Keratinocyte (primary cell): ENCODE results near the gene ARHGAP6.
"Not testable (repeated sequence)": the region's sequence is repeated elsewhere in the genome, so short reads cannot be mapped to it uniquely, and the experiment has no call there.

Experiments
- EZH2 ChIP-seq: IDR thresholded peaks from one replicate; pipeline ENCODE4 v1.6.1; 2012; ENCODE audit warnings: inconsistent platforms, mild to moderate bottlenecking, low read length, moderate library complexity
- TF ChIP-seq, protein P1 (sequence below), 3 experiments: IDR thresholded peaks in 1 of 3; conservative IDR thresholded peaks in 1 of 3; optimal IDR thresholded peaks in 1 of 3; 2 replicates in 2 of 3; 3 replicates in 1 of 3; pipeline versions ENCODE3 to v1.5.1; 2011; ENCODE audit warnings: low read length in 3 of 3, mild to moderate bottlenecking in 3 of 3, moderate library complexity in 2 of 3, control low read depth in 1 of 3, inconsistent platforms in 1 of 3; ENCODE audit not compliant: insufficient read depth in 2 of 3; ENCODE audit errors: extremely low read depth in 1 of 3

DNA sequence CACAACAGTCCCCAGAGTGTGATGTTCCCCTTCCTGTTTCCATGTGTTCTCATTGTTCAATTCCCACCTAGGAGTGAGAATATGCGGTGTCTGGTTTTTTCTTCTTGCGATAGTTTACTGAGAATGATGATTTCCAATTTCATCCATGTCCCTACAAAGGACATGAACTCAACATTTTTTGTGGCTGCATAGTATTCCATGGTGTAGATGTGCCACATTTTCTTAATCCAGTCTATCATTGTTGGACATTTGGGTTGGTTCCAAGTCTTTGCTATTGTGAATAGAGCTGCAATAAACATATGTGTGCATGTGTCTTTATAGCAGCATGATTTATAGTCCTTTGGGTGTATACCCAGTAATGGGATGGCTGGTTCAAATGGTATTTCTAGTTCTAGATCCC lies 174.3 kb downstream of the ARHGAP6 start:
- TF ChIP-seq, protein P1, sequence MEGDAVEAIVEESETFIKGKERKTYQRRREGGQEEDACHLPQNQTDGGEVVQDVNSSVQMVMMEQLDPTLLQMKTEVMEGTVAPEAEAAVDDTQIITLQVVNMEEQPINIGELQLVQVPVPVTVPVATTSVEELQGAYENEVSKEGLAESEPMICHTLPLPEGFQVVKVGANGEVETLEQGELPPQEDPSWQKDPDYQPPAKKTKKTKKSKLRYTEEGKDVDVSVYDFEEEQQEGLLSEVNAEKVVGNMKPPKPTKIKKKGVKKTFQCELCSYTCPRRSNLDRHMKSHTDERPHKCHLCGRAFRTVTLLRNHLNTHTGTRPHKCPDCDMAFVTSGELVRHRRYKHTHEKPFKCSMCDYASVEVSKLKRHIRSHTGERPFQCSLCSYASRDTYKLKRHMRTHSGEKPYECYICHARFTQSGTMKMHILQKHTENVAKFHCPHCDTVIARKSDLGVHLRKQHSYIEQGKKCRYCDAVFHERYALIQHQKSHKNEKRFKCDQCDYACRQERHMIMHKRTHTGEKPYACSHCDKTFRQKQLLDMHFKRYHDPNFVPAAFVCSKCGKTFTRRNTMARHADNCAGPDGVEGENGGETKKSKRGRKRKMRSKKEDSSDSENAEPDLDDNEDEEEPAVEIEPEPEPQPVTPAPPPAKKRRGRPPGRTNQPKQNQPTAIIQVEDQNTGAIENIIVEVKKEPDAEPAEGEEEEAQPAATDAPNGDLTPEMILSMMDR (optimal IDR thresholded peaks at IDR 0.05 in 1 of 3, IDR thresholded peaks at IDR 0.05 in 1 of 3, conservative IDR thresholded peaks at IDR 0.05 in 1 of 3; ENCODE audit: extremely low read depth in 1 of 3, insufficient read depth in 2 of 3, low read length in 3 of 3): not testable (repeated sequence)
- not testable (repeated sequence) for TF ChIP-seq EZH2
